AG20443 (cell line): ENCODE data around the gene ITGA11.
A peak's percentile ranks its signal among the peaks of the same experiment; 100 is the strongest.

Experiments
- DNase-seq: peaks from one replicate; pipeline ENCODE4 v3.0.0; 2012; ENCODE audit warnings: low spot score, mixed read lengths

The ITGA11 gene

DNA sequence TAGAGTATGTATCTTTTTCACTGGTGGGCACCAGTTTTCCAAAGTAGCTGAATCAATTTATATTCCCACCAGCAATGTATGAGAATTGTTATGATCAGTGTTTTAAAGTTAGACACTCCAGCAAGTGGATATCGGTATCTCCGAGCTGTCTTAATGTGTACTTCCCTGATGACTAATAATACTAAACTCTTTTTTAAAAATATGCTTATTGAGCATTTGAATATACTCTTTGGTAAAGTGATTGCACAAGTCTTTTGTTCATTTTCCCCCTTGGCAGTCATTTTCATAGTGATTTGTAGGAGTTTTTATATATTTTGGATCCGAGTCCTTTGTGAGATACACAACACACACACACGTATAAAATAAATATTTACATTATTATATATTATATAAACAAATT, 166.9 kb downstream of the ITGA11 start:
- no peak for DNase-seq

DNA sequence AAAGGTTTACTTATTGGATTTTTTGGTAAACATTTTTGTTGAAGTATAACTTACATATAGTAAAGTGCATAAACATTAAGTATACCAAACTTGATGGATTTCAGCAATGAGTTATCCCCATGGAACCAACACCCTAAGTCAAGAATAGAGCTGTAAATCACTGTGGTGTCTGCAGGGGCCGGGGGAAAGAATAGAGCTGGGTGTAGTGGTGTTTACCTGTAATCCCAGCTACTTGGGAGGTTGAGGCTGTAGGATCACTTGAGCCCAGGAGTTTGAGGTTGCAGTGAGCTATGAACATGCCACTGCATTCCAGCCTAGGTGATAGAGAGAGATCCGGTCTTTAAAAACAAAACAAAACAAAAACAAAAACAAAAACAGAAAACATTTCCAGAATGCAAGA, 167.7 kb downstream of the ITGA11 start:
- DNase-seq, result no peak

DNA sequence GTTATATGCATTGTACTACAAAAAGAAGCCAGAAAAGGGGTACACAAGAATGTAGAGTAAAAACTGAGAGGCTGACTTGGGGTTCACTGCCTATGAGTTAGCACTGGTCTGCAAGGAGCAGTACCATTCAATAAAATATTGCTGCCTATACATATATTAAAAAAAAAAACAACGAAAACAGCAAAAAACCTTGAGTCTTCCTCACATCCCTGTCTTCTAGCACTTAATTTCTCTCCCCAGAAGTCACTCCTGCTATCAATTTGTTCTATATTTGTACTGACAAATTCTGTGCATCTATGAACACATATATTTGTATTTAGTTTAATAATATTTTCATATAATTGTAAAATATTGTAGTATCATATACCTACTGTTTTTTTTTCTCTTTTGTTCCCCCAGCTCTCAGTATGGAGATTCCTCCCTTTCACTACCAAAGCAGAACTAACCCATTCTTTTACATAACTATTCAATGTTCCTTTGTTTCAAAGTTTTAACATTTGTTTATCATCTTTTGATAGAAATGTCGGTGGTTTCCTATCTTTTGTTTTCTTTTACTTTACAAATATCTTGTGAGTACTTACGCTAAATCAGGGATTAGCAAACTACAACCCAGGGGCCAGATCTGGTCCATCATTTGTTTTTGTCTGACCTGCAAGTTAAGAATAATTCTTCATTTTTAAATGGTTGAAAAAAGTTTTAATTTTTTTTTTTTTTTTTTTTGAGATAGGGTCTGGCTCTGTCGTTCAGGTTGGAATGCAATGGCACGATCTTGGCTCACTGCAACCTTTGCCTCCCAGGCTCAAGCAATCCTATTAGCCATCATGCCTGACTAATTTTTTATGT, 169.2 kb downstream of the ITGA11 start:
- no peak for DNase-seq

DNA sequence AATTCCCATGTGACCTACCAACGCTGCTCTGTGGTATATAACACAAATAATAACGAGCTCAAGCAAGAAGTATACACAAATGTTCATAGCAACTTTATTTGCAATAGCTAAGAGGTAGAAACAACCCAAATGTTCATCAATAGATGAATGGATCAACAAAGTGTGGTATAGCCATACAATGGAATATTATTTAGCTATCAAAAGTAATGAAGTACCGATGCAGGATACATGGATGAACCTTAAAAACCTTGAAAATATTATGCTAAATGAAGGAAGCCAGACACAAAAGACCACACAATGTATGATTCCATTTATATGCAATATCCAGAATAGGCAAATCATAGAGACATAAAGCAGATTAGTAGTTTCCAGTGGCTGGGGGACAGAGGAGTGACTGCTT, 170.0 kb downstream of the ITGA11 start:
- no peak for DNase-seq

DNA sequence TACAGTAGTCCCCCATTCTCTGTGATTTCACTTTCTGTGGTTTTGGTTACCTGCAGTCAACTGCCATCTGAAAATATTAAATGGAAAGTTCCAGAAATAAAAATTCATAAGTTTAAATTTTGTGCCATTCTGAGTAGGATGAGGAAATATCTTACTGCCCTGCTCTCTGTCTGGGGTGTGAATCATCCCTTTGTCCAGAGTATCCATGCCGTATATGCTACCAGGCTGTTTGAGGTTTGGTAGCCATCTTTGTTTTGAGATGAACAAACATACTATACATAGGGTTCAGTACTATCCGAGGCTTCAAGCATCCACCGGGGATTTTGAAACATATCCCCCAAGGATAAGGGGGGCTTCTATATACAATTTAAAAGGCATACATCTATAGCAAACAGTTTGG, 170.7 kb downstream of the ITGA11 start:
- no peak for DNase-seq

DNA sequence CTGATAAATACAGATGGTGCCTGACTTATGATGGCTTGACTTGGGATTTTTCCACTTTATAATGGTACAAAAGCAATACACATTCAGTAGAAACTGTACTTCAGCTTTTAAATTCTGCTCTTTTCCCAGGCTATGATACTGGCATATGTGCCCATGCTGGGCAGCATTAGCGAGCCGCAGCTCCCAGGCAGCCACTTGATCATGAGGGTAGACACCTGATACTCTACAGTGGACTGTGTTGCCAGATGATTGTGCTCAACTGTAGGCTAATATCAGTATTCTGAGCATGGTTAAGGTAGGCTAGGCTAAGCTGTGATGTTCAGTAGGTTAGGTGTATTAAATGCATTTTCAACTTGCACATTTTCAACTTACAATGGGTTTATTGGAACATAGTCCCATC, 172.1 kb downstream of the ITGA11 start:
- no peak for DNase-seq

DNA sequence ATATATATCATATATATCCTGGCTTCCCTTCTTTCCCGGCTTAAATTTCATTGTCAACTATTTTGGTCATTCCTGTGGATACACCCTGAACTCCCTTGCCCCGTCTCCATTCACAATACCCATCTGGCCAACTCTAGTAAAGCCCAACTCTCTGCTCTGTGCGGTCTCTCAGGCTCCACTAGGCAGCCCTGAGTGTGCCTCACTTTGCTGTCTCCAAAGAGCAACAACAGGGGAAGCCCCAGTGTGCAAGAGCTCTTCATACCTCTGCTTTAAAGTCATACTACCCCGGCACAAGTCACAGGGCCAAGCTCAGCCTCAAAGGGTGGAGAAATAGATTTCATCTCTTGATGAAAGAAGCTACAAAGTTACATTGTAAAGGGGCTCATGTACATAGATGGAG, 173.3 kb downstream of the ITGA11 start:
- peak; percentile 32 for DNase-seq

DNA sequence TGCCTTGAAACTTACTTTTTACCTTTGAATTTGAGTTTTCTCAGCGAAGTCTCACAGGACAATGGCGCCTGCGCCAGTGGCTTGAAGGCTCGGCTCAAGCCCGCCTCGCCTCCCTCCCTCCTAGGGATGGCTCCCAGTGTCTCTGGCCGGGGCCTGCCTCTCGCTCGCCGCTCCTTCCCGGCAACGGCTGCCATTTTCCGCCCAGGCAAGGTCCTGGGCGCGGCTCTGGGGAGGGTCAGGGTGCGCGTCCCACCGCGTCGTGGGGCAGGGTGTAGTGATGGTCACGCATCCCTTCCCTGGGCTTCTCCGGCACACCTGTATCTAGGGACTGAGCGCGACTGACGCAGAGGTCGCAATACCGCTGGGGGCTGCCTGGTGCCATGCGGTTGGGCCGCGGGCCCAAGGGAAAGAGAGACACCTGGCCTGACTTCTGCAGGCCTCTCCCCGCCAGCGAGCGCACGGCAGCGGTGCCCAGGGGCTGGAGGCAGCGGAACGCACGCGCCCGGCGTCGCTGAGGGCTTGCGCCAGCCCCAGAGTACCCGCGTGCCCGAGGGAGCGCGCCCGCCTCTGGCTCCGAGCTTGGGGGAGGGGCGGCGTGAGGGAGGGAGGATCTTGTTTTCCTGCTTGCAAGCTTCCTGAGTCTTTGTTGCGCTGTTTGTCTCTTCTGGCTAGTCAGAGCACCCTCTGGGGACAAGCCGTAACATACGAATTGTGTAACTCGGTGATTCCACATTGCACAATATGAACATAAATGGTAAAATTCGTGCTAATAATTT, 175.1 kb downstream of the ITGA11 start:
- peak; percentile 89 for DNase-seq

DNA sequence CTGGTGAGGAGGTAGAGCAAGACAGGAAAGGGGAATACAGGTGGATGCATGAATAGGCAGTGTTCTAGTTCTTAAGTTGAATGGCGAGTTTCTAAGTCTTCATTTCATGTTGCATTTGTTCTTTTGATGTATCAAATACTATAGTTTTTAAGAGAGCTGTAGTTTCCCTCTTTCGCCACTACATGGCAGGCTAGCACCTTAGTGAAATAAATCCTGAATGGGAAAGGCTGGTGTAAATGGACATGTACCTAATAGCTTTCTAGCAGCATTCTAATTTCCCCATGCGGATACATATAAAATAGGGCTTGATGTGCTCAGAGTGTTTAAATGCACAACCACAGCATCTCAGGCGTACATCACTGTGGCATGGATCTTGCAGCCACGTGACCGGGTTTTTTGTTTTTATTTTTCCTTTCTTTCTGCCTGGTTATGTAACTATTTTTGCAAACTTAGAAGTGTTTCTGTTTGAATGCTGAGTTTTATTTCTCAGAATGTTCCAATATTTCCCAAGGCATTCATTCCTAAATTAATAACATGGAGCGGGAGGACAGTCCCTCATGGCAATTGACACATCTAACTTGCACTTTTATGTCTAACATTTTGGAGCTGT, 178.9 kb downstream of the ITGA11 start:
- DNase-seq, result peak; percentile 70

DNA sequence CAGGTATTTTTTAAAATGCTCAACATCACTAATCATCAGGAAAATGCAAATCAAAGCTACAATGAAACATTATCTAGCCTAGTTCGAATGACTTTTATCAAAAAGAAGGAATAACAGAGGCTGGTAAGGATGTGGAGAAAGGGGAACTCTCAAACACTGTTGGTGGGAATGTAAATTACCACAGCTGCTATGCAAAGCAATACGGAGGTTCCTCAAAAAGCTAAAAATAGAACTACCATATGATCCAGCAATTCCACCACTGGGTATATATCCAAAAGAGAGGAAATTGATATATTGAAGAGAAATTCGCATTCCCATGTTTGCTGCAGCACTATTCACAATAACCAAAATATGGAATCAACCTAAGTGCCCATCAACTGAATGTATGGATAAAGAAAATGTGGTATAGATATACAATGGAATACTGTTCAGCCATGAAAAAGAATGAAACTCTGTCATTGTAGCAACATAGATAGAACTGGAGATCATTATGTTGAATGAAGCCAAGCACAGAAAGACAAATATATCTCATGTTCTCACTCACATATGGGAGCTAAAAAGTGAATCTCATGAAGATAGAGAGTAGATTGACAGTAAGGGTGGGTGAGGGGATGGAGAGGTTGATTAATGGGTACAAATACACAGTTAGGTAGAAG, 182.8 kb downstream of the ITGA11 start:
- no peak for DNase-seq
